ENCODE measurements around the gene ASS1.
A peak's percentile ranks its signal among the peaks of the same experiment; 100 is the strongest.

The ASS1 gene

GRCh38 chr9:130461218-130461630 is 16.5 kb downstream of the ASS1 start (continued):
- no peak for TF ChIP-seq ZNF23 (tag by site-specific recombination; IDR thresholded peaks at IDR 0.05; ENCODE audit: borderline replicate concordance)
- no peak for TF ChIP-seq GLI2 (tag by site-specific recombination; IDR thresholded peaks at IDR 0.05; ENCODE audit: borderline replicate concordance, low read depth)
- TF ChIP-seq ZBTB17 (tag by site-specific recombination; IDR thresholded peaks at IDR 0.05): peak; percentile 37; the same call in 1 of the 2 replicates
- TF ChIP-seq ZNF341 (tag by site-specific recombination; IDR thresholded peaks at IDR 0.05; ENCODE audit: low read depth): peak; percentile 86
- TF ChIP-seq, protein P1, sequence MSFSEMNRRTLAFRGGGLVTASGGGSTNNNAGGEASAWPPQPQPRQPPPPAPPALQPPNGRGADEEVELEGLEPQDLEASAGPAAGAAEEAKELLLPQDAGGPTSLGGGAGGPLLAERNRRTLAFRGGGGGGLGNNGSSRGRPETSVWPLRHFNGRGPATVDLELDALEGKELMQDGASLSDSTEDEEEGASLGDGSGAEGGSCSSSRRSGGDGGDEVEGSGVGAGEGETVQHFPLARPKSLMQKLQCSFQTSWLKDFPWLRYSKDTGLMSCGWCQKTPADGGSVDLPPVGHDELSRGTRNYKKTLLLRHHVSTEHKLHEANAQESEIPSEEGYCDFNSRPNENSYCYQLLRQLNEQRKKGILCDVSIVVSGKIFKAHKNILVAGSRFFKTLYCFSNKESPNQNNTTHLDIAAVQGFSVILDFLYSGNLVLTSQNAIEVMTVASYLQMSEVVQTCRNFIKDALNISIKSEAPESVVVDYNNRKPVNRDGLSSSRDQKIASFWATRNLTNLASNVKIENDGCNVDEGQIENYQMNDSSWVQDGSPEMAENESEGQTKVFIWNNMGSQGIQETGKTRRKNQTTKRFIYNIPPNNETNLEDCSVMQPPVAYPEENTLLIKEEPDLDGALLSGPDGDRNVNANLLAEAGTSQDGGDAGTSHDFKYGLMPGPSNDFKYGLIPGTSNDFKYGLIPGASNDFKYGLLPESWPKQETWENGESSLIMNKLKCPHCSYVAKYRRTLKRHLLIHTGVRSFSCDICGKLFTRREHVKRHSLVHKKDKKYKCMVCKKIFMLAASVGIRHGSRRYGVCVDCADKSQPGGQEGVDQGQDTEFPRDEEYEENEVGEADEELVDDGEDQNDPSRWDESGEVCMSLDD (tag by site-specific recombination; IDR thresholded peaks at IDR 0.05): peak; percentile 80
- peak; percentile 91 for TF ChIP-seq ZNF654 (tag by site-specific recombination; IDR thresholded peaks at IDR 0.05; ENCODE audit: low read depth)
- TF ChIP-seq KLF17 (tag by site-specific recombination; IDR thresholded peaks at IDR 0.05): peak; percentile 43; the same call in 1 of the 2 replicates
- TF ChIP-seq KLF9 (tag by site-specific recombination; IDR thresholded peaks at IDR 0.05; ENCODE audit: low read depth): peak; percentile 45
- no peak for TF ChIP-seq ZNF792 (tag by site-specific recombination; IDR thresholded peaks at IDR 0.05)
- TF ChIP-seq, protein P2, sequence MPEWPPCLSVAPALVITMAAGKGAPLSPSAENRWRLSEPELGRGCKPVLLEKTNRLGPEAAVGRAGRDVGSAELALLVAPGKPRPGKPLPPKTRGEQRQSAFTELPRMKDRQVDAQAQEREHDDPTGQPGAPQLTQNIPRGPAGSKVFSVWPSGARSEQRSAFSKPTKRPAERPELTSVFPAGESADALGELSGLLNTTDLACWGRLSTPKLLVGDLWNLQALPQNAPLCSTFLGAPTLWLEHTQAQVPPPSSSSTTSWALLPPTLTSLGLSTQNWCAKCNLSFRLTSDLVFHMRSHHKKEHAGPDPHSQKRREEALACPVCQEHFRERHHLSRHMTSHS (tag by site-specific recombination; IDR thresholded peaks at IDR 0.05): no peak
- TF ChIP-seq SP7 (tag by site-specific recombination; IDR thresholded peaks at IDR 0.05): peak; percentile 27; the same call in 1 of the 2 replicates
- TF ChIP-seq ZBTB26 (tag by site-specific recombination; optimal IDR thresholded peaks at IDR 0.05): peak; percentile 15
- no peak for TF ChIP-seq ZNF426 (tag by site-specific recombination; IDR thresholded peaks at IDR 0.05)
- TF ChIP-seq KLF1 (tag by site-specific recombination; IDR thresholded peaks at IDR 0.05): 0 out of 2 replicates have a peak, but pooled peaks have one; percentile 13
- peak; percentile 22; the same call in 1 of the 2 replicates for TF ChIP-seq ZBTB8A (tag by site-specific recombination; IDR thresholded peaks at IDR 0.05)
- no peak for TF ChIP-seq SETDB1 (IDR thresholded peaks at IDR 0.05; ENCODE audit: insufficient read length, low read length)
- TF ChIP-seq ATF2 (tag by site-specific recombination; IDR thresholded peaks at IDR 0.05; ENCODE audit: low read depth): no peak
- TF ChIP-seq ZNF223 (tag by site-specific recombination; IDR thresholded peaks at IDR 0.05): no peak
- no peak for TF ChIP-seq ZNF174 (tag by site-specific recombination; IDR thresholded peaks at IDR 0.05)
- TF ChIP-seq ZNF629 (tag by site-specific recombination; IDR thresholded peaks at IDR 0.05): 0 out of 2 replicates have a peak, but pooled peaks have one; percentile 21
- TF ChIP-seq ZXDB (tag by site-specific recombination; IDR thresholded peaks at IDR 0.05): no peak
- peak; percentile 80; the same call in 1 of the 2 replicates for TF ChIP-seq ZNF391 (tag by site-specific recombination; IDR thresholded peaks at IDR 0.05; ENCODE audit: borderline replicate concordance, low read depth)
- TF ChIP-seq GLIS1 (tag by site-specific recombination; IDR thresholded peaks at IDR 0.05): peak; percentile 38
- TF ChIP-seq, protein P3, sequence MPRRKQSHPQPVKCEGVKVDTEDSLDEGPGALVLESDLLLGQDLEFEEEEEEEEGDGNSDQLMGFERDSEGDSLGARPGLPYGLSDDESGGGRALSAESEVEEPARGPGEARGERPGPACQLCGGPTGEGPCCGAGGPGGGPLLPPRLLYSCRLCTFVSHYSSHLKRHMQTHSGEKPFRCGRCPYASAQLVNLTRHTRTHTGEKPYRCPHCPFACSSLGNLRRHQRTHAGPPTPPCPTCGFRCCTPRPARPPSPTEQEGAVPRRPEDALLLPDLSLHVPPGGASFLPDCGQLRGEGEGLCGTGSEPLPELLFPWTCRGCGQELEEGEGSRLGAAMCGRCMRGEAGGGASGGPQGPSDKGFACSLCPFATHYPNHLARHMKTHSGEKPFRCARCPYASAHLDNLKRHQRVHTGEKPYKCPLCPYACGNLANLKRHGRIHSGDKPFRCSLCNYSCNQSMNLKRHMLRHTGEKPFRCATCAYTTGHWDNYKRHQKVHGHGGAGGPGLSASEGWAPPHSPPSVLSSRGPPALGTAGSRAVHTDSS (tag by site-specific recombination; IDR thresholded peaks at IDR 0.05): no peak
- peak; percentile 68 for TF ChIP-seq KLF16 (tag by site-specific recombination; IDR thresholded peaks at IDR 0.05)
- peak; percentile 48; the same call in 1 of the 2 replicates for TF ChIP-seq ZNF2 (tag by site-specific recombination; IDR thresholded peaks at IDR 0.05)
- TF ChIP-seq, protein P4, sequence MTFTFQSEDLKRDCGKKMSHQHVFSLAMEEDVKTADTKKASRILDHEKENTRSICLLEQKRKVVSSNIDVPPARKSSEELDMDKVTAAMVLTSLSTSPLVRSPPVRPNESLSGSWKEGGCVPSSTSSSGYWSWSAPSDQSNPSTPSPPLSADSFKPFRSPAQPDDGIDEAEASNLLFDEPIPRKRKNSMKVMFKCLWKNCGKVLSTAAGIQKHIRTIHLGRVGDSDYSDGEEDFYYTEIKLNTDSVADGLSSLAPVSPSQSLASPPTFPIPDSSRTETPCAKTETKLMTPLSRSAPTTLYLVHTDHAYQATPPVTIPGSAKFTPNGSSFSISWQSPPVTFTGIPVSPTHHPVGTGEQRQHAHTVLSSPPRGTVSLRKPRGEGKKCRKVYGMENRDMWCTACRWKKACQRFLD (tag by site-specific recombination; IDR thresholded peaks at IDR 0.05): no peak
- TF ChIP-seq, protein P5, sequence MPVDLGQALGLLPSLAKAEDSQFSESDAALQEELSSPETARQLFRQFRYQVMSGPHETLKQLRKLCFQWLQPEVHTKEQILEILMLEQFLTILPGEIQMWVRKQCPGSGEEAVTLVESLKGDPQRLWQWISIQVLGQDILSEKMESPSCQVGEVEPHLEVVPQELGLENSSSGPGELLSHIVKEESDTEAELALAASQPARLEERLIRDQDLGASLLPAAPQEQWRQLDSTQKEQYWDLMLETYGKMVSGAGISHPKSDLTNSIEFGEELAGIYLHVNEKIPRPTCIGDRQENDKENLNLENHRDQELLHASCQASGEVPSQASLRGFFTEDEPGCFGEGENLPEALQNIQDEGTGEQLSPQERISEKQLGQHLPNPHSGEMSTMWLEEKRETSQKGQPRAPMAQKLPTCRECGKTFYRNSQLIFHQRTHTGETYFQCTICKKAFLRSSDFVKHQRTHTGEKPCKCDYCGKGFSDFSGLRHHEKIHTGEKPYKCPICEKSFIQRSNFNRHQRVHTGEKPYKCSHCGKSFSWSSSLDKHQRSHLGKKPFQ (tag by site-specific recombination; IDR thresholded peaks at IDR 0.05): no peak
